Neural progenitor cell (in vitro differentiated cells): ENCODE results near the gene PRR20C. TPM values are rescaled to one million over a fixed set of nuclear protein-coding genes. Genes with fewer than 3 reads are reported as not detected.
A peak's percentile ranks its signal among the peaks of the same experiment; 100 is the strongest.
"Not testable (repeated sequence)": the region's sequence is repeated elsewhere in the genome, so short reads cannot be mapped to it uniquely, and the experiment has no call there.

ENCODE experiments used
- DNase-seq: peaks from one replicate; pipeline ENCODE4 v3.0.0-alpha.2; 2016; ENCODE audit warnings: low spot score
- H2AFZ ChIP-seq: fragments of 200-600 bp; sonication (generic); replicated peaks from 2 replicates; pipeline ENCODE4 v1.6.1; 2016; ENCODE audit warnings: antibody characterized with exemption
- H3F3A ChIP-seq: fragments of 200-600 bp; sonication (generic); 2 replicates; pipeline ENCODE4 v1.6.1; 2016; ENCODE audit warnings: antibody characterized with exemption, low read depth
- H3K27ac ChIP-seq: fragments of 200-600 bp; sonication (generic); 2 replicates; pipeline ENCODE4 v1.5.1; 2016; ENCODE audit warnings: mild to moderate bottlenecking
- H3K27me3 ChIP-seq: fragments of 200-600 bp; sonication (generic); 2 replicates; pipeline ENCODE4 v1.6.1; 2016; ENCODE audit warnings: mild to moderate bottlenecking, moderate library complexity
- H3K36me3 ChIP-seq: fragments of 200-600 bp; sonication (generic); 2 replicates; pipeline ENCODE4 v1.5.1; 2016
- H3K4me1 ChIP-seq: fragments of 200-600 bp; sonication (generic); 2 replicates; pipeline ENCODE4 v1.6.1; 2016; ENCODE audit warnings: mixed run types
- H3K4me2 ChIP-seq: fragments of 200-600 bp; sonication (generic); 2 replicates; pipeline ENCODE4 v1.6.1; 2016
- H3K4me3 ChIP-seq: fragments of 200-600 bp; sonication (generic); 2 replicates; pipeline ENCODE4 v1.5.1; 2016
- H3K79me2 ChIP-seq: fragments of 200-600 bp; sonication (generic); 2 replicates; pipeline ENCODE4 v1.6.1; 2016; ENCODE audit warnings: low read depth
- H3K9ac ChIP-seq: fragments of 200-600 bp; sonication (generic); 2 replicates; pipeline ENCODE4 v1.6.1; 2016
- H3K9me3 ChIP-seq: fragments of 200-600 bp; sonication (generic); 2 replicates; pipeline ENCODE4 v1.5.1; 2016; ENCODE audit warnings: low read depth
- H4K20me1 ChIP-seq: fragments of 200-600 bp; sonication (generic); 2 replicates; pipeline ENCODE4 v1.6.1; 2016; ENCODE audit warnings: low read depth
- H3K27ac Mint-ChIP-seq: 3 replicates; pipeline ENCODE4 v1.8.0; 2021; ENCODE audit warnings: mixed read lengths
- H3K27me3 Mint-ChIP-seq: 2 replicates; pipeline ENCODE4 v1.8.0; 2022; ENCODE audit warnings: low read depth, mild to moderate bottlenecking, inconsistent platforms, moderate library complexity, mixed read lengths; ENCODE audit not compliant: insufficient read depth
- H3K36me3 Mint-ChIP-seq: 3 replicates; pipeline ENCODE4 v1.8.0; 2021; ENCODE audit warnings: mixed read lengths
- H3K4me1 Mint-ChIP-seq: 3 replicates; pipeline ENCODE4 v1.8.0; 2021; ENCODE audit warnings: mixed read lengths
- H3K4me3 Mint-ChIP-seq: 3 replicates; pipeline ENCODE4 v1.8.0; 2021; ENCODE audit warnings: mild to moderate bottlenecking, moderate library complexity, mixed read lengths
- H3K9me3 Mint-ChIP-seq: 3 replicates; pipeline ENCODE4 v1.8.0; 2020; ENCODE audit warnings: mixed read lengths
- CTCF ChIP-seq: fragments of 200-600 bp; sonication (generic); IDR thresholded peaks from 2 replicates; pipeline ENCODE4 v1.5.1; 2017; ENCODE audit warnings: antibody characterized with exemption, mild to moderate bottlenecking
- EZH2 ChIP-seq: fragments of 200-600 bp; sonication (generic); IDR thresholded peaks from 2 replicates; pipeline ENCODE4 v1.6.1; 2017; ENCODE audit warnings: antibody characterized with exemption, mild to moderate bottlenecking, moderate library complexity
- EZH2phosphoT487 ChIP-seq: fragments of 200-600 bp; sonication (generic); IDR thresholded peaks from 2 replicates; pipeline ENCODE4 v1.6.1; 2017; ENCODE audit warnings: antibody characterized with exemption
- total RNA-seq: library from RNA; depleted of rRNA; stranded (reverse); fragments of >200 nt; gene quantifications from 2 replicates; pipeline ENCODE4 v1.2.3, GENCODE V29; 2015; ENCODE audit warnings: low replicate concordance

PRR20C gene
- not detected in 2 replicates for total RNA-seq

GRCh38 chr13:57153761-57154160, at the start of gene PRR20C:
Gene PRR20C (plus strand): TSS chr13:57154061. CDS start chr13:57154448, 387 bp downstream.
- not testable (repeated sequence) for H3F3A ChIP-seq, H3K27me3 Mint-ChIP-seq, H3K27ac ChIP-seq, H3K4me3 Mint-ChIP-seq, H3K27me3 ChIP-seq, H3K36me3 ChIP-seq, H3K9ac ChIP-seq, H4K20me1 ChIP-seq, H3K4me1 Mint-ChIP-seq, H3K9me3 ChIP-seq, H3K9me3 Mint-ChIP-seq, DNase-seq, H2AFZ ChIP-seq, H3K27ac Mint-ChIP-seq, H3K4me3 ChIP-seq, H3K36me3 Mint-ChIP-seq, H3K79me2 ChIP-seq, H3K4me2 ChIP-seq, H3K4me1 ChIP-seq

- Histone ChIP-seq H3K4me3 (no peak overlapping the region), H3K4me1 (no peaks in the 10 kb centered on the region), H3K9ac (no peak overlapping the region), H3K27ac (no peak overlapping the region), H4K20me1 (no peaks in the 10 kb centered on the region), H3F3A (no peaks in the 10 kb centered on the region), H3K27me3 (no peaks in the 10 kb centered on the region), H2AFZ (no peak overlapping the region), H3K36me3 (no peaks in the 10 kb centered on the region), H3K4me2 (no peak overlapping the region), H3K79me2 (no peaks in the 10 kb centered on the region), H3K9me3 (no peaks in the 10 kb centered on the region)
- Mint-ChIP-seq H3K4me1 (no peaks in the 10 kb centered on the region), H3K4me3 (no peak overlapping the region), H3K36me3 (no peaks in the 10 kb centered on the region), H3K27ac (no peak overlapping the region), H3K9me3 (no peaks in the 10 kb centered on the region), H3K27me3 (no peaks in the 10 kb centered on the region)
- no peak for DNase-seq
- TF ChIP-seq CTCF (no peak), EZH2 (no peak), EZH2phosphoT487 (no peak)
Measured at GRCh38 chr13:57114945-57115344, 38.9 kb upstream of the PRR20C start.

GRCh38 chr13:57123681-57124080, 30.2 kb upstream of the PRR20C start:
- Histone ChIP-seq H3K36me3 (no peaks in the 10 kb centered on the region), H3K79me2 (no peaks in the 10 kb centered on the region), H3K9ac (no peak overlapping the region), H3K4me1 (no peaks in the 10 kb centered on the region), H3K27me3 (no peaks in the 10 kb centered on the region), H3K27ac (no peak overlapping the region), H2AFZ (no peak overlapping the region), H3F3A (no peaks in the 10 kb centered on the region), H3K4me3 (no peak overlapping the region), H3K9me3 (no peaks in the 10 kb centered on the region), H3K4me2 (no peak overlapping the region), H4K20me1 (no peaks in the 10 kb centered on the region)
- H3K36me3 Mint-ChIP-seq, result no peaks in the 10 kb centered on the region
- no peak overlapping the region for H3K4me3 Mint-ChIP-seq
- H3K27me3 Mint-ChIP-seq, result no peaks in the 10 kb centered on the region
- no peaks in the 10 kb centered on the region for H3K4me1 Mint-ChIP-seq
- TF ChIP-seq EZH2phosphoT487, result no peak
- no peak for TF ChIP-seq CTCF
- TF ChIP-seq EZH2, result no peak
- H3K27ac Mint-ChIP-seq, result no peak overlapping the region
- no peaks in the 10 kb centered on the region for H3K9me3 Mint-ChIP-seq
- no peak for DNase-seq

- H3K4me3 Mint-ChIP-seq, result no peak overlapping the region
- Histone ChIP-seq H3K79me2 (no peaks in the 10 kb centered on the region), H3K27me3 (no peaks in the 10 kb centered on the region), H4K20me1 (no peaks in the 10 kb centered on the region), H3K27ac (no peak overlapping the region), H2AFZ (peak overlapping the region; percentile 18), H3K4me3 (no peak overlapping the region), H3K36me3 (no peaks in the 10 kb centered on the region), H3F3A (no peaks in the 10 kb centered on the region), H3K9me3 (no peaks in the 10 kb centered on the region), H3K9ac (no peak overlapping the region), H3K4me2 (no peak overlapping the region), H3K4me1 (no peaks in the 10 kb centered on the region)
- H3K27me3 Mint-ChIP-seq, result no peaks in the 10 kb centered on the region
- no peak overlapping the region for H3K27ac Mint-ChIP-seq
- no peaks in the 10 kb centered on the region for H3K9me3 Mint-ChIP-seq
- no peak for TF ChIP-seq EZH2phosphoT487
- no peak for TF ChIP-seq CTCF
- TF ChIP-seq EZH2, result no peak
- DNase-seq, result peak; percentile 17
- H3K36me3 Mint-ChIP-seq, result no peaks in the 10 kb centered on the region
- H3K4me1 Mint-ChIP-seq, result no peaks in the 10 kb centered on the region
Measured at GRCh38 chr13:57128909-57129308, 25.0 kb upstream of the PRR20C start.
